Spleen (tissue), 7 donors: ENCODE results near the gene PACS1.

Source experiments
- POLR2A ChIP-seq, 3 donors: fragments of 450-650 bp; IDR thresholded peaks; one replicate each; pipeline ENCODE4 v1.5.1; 2017; ENCODE audit warnings: antibody characterized with exemption in 3 of 3, mild to moderate bottlenecking in 1 of 3
- TF ChIP-seq, protein P1 (sequence below), 11 experiments: fragments of 200-600 bp in 7 of 11; fragments of 450-650 bp in 4 of 11; sonication (generic) in 4 of 11; IDR thresholded peaks in 8 of 11; conservative IDR thresholded peaks in 3 of 11; 1 replicate in 7 of 11; 2 replicates in 4 of 11; pipeline versions ENCODE4 v1.4.0 to v1.8.0; 2016 to 2021; ENCODE audit warnings: antibody characterized with exemption in 11 of 11, inconsistent platforms in 4 of 11, mild to moderate bottlenecking in 1 of 11
- donor health status: DM: no; HTN: no; CAD: no; lungs with moderate emphysema.
- donor health status: DM: no; HTN: no; CAD: no.
- donor health status: DM: no; HTN: no; CAD: no.

DNA sequence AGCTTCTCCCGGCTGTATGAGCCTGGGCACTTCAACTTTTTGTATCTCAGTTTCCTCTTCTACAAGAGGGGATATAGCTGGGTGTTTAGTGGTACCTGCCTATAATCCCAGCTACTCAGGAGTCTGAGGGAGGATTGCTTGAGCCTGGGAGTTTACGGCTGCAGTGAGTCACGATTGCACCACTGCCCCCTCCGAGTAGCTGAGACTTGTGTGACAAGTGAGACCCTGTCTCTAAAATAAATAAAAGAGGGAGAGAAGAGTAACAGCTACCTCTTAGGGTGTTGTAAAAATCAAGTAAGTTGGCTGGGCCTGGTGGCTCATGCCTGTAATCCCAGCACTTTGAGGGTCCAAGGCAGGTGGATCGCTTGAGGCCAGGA lies 33.8 kb upstream of the PACS1 start:
- TF ChIP-seq POLR2A (IDR thresholded peaks at IDR 0.05) = no peak
- TF ChIP-seq, protein P1, sequence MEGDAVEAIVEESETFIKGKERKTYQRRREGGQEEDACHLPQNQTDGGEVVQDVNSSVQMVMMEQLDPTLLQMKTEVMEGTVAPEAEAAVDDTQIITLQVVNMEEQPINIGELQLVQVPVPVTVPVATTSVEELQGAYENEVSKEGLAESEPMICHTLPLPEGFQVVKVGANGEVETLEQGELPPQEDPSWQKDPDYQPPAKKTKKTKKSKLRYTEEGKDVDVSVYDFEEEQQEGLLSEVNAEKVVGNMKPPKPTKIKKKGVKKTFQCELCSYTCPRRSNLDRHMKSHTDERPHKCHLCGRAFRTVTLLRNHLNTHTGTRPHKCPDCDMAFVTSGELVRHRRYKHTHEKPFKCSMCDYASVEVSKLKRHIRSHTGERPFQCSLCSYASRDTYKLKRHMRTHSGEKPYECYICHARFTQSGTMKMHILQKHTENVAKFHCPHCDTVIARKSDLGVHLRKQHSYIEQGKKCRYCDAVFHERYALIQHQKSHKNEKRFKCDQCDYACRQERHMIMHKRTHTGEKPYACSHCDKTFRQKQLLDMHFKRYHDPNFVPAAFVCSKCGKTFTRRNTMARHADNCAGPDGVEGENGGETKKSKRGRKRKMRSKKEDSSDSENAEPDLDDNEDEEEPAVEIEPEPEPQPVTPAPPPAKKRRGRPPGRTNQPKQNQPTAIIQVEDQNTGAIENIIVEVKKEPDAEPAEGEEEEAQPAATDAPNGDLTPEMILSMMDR (IDR thresholded peaks at IDR 0.05 in 8 of 11, conservative IDR thresholded peaks at IDR 0.05 in 3 of 11) = no peak
